ENCODE data around the gene PCDHGA6. TPM values are rescaled to one million over a fixed set of nuclear protein-coding genes. Genes with fewer than 3 reads are reported as not detected.

Gene PCDHGA6
- total and polyA plus RNA-seq, 9 of the 15 experiments (the other 6 are each of a cell fraction or from before 2014, with no cell fraction given), result 0.01 to 0.18 (median 0.09) TPM; not detected in 1

DNA sequence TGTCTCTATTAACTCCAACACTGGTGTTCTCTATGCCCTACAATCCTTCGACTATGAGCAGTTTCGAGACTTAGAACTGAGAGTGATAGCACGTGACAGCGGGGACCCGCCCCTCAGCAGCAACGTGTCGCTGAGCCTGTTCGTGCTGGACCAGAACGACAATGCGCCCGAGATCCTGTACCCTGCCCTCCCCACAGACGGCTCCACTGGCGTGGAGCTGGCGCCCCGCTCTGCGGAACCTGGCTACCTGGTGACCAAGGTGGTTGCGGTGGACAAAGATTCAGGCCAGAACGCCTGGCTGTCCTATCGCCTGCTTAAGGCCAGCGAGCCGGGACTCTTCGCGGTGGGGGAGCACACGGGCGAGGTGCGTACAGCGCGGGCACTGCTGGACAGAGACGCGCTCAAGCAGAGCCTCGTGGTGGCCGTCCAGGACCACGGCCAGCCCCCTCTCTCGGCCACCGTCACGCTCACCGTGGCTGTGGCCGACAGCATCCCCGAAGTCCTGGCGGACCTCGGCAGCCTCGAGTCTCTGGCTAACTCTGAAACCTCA is 49.1 kb downstream of the PCDHGA6 start:
- 0 out of 2 replicates have a peak, but pooled peaks cover 1% of the 10 kb centered on the region for H3K9me3 ChIP-seq (replicated peaks; ENCODE audit: control insufficient read depth, insufficient read depth, low read depth, low read length)
- H3K4me1 ChIP-seq (replicated peaks in 1 of 2; ENCODE audit: control insufficient read depth in 2 of 2, insufficient read depth in 2 of 2, low read length in 2 of 2), result peaks cover 0 to 22% of the 10 kb centered on the region in 2 experiments; a peak in 2 of 5 replicates
- H3K27ac ChIP-seq (ENCODE audit: extremely low read depth, low read depth, low read length), result no peak overlapping the region
- 24% methylated on average over 34 of the region's 42 CpGs for WGBS (ENCODE audit: insufficient coverage, low coverage, missing lambda C conversion rate)
- H3K36me3 ChIP-seq (ENCODE audit: control insufficient read depth, insufficient read depth, low read length), result no peaks in the 10 kb centered on the region
- CTCF ChIA-PET (ENCODE audit: low intra/inter-chr PET ratio), result no interaction called here
- FAIRE-seq, result no peak
- H3K4me2 ChIP-seq (ENCODE audit: insufficient read depth, low read length), result no peak overlapping the region
- no peak overlapping the region for H3K4me3 ChIP-seq
- H3K79me2 ChIP-seq (ENCODE audit: control insufficient read depth, insufficient read depth, low read length), result no peaks in the 10 kb centered on the region
- in situ Hi-C loops (cut with MboI), result loop anchor here (5.0 kb wide), 2 partner anchors 99 to 139 kb away; no protein-coding TSS in a partner anchor
- peaks cover 6 to 47% of the 10 kb centered on the region in 2 experiments; a peak in 3 of 5 replicates for H3K27me3 ChIP-seq (ENCODE audit: control insufficient read depth in 2 of 2, insufficient read depth in 2 of 2, low read length in 2 of 2)
- H4K20me1 ChIP-seq (replicated peaks; ENCODE audit: control insufficient read depth, insufficient read depth, low read length), result no peaks in the 10 kb centered on the region
- H3K9me1 ChIP-seq (ENCODE audit: control insufficient read depth, insufficient read depth, low read length), result no peaks in the 10 kb centered on the region
- H3K9ac ChIP-seq (ENCODE audit: insufficient read depth in 1 of 2, low read depth in 2 of 2, low read length in 2 of 2), result no peak overlapping the region
- DNase-seq (ENCODE audit: extremely low read depth in 1 of 4, low spot score in 3 of 4), result no peak
- POLR2A ChIA-PET, result no interaction called here
- TF ChIP-seq, protein P1, sequence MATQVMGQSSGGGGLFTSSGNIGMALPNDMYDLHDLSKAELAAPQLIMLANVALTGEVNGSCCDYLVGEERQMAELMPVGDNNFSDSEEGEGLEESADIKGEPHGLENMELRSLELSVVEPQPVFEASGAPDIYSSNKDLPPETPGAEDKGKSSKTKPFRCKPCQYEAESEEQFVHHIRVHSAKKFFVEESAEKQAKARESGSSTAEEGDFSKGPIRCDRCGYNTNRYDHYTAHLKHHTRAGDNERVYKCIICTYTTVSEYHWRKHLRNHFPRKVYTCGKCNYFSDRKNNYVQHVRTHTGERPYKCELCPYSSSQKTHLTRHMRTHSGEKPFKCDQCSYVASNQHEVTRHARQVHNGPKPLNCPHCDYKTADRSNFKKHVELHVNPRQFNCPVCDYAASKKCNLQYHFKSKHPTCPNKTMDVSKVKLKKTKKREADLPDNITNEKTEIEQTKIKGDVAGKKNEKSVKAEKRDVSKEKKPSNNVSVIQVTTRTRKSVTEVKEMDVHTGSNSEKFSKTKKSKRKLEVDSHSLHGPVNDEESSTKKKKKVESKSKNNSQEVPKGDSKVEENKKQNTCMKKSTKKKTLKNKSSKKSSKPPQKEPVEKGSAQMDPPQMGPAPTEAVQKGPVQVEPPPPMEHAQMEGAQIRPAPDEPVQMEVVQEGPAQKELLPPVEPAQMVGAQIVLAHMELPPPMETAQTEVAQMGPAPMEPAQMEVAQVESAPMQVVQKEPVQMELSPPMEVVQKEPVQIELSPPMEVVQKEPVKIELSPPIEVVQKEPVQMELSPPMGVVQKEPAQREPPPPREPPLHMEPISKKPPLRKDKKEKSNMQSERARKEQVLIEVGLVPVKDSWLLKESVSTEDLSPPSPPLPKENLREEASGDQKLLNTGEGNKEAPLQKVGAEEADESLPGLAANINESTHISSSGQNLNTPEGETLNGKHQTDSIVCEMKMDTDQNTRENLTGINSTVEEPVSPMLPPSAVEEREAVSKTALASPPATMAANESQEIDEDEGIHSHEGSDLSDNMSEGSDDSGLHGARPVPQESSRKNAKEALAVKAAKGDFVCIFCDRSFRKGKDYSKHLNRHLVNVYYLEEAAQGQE (IDR thresholded peaks at IDR 0.05; ENCODE audit: borderline replicate concordance), result peak; percentile 33; the same call in 1 of the 2 replicates
- TF ChIP-seq, protein P1 (CRISPR knock-in tag; IDR thresholded peaks at IDR 0.05; ENCODE audit: low read depth), result no peak
- TF ChIP-seq ADNP (tag; IDR thresholded peaks at IDR 0.05) (no peak), COPS2 (conservative IDR thresholded peaks at IDR 0.05) (no peak)
- TF ChIP-seq, protein P2, sequence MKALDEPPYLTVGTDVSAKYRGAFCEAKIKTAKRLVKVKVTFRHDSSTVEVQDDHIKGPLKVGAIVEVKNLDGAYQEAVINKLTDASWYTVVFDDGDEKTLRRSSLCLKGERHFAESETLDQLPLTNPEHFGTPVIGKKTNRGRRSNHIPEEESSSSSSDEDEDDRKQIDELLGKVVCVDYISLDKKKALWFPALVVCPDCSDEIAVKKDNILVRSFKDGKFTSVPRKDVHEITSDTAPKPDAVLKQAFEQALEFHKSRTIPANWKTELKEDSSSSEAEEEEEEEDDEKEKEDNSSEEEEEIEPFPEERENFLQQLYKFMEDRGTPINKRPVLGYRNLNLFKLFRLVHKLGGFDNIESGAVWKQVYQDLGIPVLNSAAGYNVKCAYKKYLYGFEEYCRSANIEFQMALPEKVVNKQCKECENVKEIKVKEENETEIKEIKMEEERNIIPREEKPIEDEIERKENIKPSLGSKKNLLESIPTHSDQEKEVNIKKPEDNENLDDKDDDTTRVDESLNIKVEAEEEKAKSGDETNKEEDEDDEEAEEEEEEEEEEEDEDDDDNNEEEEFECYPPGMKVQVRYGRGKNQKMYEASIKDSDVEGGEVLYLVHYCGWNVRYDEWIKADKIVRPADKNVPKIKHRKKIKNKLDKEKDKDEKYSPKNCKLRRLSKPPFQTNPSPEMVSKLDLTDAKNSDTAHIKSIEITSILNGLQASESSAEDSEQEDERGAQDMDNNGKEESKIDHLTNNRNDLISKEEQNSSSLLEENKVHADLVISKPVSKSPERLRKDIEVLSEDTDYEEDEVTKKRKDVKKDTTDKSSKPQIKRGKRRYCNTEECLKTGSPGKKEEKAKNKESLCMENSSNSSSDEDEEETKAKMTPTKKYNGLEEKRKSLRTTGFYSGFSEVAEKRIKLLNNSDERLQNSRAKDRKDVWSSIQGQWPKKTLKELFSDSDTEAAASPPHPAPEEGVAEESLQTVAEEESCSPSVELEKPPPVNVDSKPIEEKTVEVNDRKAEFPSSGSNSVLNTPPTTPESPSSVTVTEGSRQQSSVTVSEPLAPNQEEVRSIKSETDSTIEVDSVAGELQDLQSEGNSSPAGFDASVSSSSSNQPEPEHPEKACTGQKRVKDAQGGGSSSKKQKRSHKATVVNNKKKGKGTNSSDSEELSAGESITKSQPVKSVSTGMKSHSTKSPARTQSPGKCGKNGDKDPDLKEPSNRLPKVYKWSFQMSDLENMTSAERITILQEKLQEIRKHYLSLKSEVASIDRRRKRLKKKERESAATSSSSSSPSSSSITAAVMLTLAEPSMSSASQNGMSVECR (CRISPR knock-in tag; IDR thresholded peaks at IDR 0.05), result 0 out of 2 replicates have a peak, but pooled peaks have one; percentile 27
- TF ChIP-seq, protein P3, sequence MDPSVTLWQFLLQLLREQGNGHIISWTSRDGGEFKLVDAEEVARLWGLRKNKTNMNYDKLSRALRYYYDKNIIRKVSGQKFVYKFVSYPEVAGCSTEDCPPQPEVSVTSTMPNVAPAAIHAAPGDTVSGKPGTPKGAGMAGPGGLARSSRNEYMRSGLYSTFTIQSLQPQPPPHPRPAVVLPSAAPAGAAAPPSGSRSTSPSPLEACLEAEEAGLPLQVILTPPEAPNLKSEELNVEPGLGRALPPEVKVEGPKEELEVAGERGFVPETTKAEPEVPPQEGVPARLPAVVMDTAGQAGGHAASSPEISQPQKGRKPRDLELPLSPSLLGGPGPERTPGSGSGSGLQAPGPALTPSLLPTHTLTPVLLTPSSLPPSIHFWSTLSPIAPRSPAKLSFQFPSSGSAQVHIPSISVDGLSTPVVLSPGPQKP (CRISPR knock-in tag; IDR thresholded peaks at IDR 0.05), result no peak
- ATAC-seq, result no peak
- intact Hi-C loops (cut with micrococcal nuclease), result loop anchor here (5.0 kb wide), 1 partner anchor 89 kb away; no protein-coding TSS in a partner anchor
- no peak overlapping the region for H2AFZ ChIP-seq (ENCODE audit: low read depth, low read length)
- no TSS peak for BruUV-seq (replicated peaks)
